Stimulated activated CD4-positive, alpha-beta T cell treated with anti-CD3 and anti-CD28 coated beads, Interleukin-4, amount 100 ng/mL, for 1 hour (primary cell): ENCODE results near the gene RITA1.
A peak's percentile ranks its signal among the peaks of the same experiment; 100 is the strongest.
"Not testable (repeated sequence)": the region's sequence is repeated elsewhere in the genome, so short reads cannot be mapped to it uniquely, and the experiment has no call there.

Experiments used
- DNase-seq: peaks from one replicate; pipeline ENCODE4 v3.0.0-alpha.2; 2020

RITA1 gene

GRCh38 chr12:113206802-113207201 lies 21.3 kb downstream of the RITA1 start:
- DNase-seq, result not testable (repeated sequence)

DNA sequence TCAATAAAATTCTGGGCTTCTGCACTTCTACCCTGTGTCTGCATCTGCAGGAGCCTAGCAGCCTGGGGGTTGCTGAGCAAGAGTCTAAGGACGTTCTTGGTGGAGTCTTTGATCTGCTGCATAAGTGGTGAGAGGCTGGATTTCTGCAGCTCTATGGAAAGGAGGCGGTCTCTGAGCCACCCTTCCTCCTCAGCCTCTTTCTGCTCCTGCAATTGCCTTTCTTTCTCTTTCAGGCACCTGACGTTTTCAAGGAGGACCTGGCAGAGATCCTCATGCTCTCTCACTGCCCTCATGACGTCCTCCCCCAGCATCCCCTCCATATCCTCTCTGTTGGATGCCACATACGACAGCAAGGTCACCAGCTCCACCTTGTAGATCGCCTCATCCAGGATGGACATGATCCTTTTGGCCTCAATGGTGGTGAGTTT lies 22.1 kb downstream of the RITA1 start:
- DNase-seq, result no peak

DNA sequence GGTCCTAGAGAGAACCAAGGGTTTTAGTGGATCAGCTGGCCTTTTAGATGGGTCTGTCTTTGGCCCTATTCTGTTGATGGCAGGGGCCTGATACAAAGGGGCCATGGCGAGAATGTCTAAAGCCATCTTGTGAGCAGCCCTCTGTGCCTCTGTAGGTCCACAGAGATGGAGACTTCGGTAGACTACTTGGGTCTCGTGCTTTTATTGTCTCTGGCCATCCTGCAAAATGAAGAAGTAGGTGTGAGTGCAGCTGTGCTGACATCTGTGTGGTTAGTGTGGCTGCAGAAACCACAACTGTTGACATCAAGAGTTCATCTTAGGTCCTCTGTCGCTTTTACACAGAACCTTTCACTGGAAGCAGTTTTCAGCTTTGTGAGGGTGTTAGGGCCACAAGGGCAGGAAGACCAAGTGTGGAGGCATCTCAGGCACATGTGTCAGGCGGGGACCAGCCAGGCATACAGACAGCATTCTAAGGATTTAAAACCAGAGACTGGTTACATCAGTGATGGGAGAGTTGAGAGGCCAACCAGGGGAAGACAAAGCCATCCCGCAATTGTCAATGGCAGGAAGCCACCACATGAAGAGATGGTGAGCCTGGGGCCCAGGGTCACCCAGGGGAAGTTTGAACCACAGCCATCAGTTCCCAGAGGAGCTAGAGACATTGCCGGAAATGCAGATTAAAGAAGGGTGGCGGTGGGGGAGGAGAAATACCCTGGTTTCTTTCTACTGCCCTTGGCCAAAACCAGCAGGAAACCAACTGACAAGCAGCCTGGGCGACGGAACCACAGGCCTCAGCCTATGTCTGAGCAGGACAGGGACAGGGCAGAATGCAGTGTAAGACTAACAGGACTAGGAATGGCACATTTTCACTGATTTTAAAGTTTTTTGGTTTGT lies 22.8 kb downstream of the RITA1 start:
- DNase-seq, result no peak

- no peak for DNase-seq
Observed at GRCh38 chr12:113211160-113211559, 25.6 kb downstream of the RITA1 start.

DNA sequence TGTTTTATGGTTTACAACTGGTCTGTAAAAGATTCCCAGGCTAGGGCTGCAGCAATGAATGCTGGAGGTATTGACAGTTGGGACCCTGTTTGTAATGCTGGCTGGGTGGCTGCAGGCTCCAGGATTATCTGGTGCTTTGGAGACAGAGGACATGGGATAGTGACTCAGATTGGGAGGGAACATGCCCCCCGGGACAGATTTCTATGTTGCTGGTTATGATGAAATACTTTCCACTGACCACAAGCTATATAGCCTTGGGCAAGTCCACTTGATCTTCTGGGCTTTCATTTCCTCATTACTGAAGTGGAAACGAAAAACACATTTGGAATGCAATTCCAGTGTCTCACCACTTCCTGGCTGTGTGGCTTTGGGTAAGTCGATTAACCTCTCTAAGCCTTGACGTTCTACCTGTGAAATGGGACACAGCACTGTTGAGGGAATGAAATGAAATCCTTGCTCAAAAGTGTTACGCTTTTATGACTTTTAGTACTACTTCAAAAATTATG lies 29.4 kb downstream of the RITA1 start:
- DNase-seq, result no peak

GRCh38 chr12:113216027-113216426 lies 30.5 kb downstream of the RITA1 start:
- DNase-seq, result no peak

DNA sequence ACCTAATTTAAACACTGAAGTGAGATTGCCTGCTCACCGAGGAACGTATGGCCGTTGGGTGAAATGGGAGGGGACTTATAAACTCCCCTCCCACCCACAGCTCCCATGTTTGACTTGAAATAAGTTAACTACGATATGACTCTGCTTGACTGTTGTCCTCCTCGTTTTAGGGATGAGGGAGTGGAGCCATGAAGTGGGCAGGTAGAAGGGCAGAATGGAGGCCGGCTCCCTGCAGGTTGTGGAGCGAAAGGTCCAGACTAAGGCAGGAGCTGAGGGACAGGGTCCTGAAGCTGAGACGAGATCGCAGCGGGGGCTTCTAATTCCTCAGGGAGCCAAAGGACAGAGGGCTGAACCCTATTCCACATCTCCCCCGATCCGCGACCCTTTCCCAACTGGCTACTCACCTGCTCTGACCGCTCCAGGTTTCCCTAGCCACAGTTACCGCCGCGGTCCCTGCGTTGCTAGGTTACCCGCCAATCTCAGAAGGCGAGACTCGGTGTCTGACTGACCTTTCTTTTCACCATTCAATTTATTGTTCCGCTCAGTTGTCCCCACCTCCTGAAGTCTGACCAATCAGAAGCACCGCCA lies 35.2 kb downstream of the RITA1 start:
- DNase-seq, result no peak

DNA sequence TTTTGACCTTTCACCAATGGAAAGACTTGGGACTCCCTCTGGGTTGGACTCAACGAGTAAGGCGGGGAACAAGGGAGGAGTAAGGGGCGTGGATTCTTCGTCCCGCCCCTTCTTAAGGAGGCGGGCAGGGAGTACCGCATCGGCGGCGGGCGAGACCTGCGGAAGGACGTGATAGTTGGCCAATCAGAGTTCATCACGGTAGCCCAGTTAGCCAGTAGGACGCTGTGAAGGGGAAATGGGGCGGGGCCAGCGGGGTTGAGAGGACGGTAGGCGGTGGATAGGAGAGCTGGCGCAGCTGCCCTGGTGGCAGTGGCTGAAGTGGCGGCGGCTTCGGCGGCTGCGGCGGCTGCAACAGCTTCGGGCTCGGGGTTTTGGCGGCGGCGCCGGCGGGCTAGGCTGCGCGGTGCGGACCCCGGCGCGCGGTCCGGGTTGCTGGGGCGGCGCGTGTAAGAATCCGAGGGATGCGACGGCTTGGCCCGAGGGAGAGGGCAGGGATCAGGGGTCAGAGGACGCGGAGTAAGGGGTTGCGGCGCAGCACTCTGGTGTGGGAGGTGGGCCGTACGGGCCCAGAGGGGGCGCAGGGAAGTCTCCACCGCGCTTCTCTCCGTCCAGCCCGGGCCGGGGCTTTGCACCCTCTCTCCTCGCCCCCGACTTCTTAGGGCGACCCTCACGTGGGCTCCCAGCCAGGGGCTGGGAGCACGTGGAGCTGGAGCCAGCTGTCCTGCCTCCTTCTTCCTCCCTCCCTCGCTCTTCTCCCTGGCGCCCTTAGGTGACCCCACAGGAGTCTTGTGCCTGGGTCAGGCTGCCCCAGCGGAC lies 35.9 kb downstream of the RITA1 start, which contains the start of gene TPCN1:
TSS of gene TPCN1 (plus strand) at position 284 of the 816 bp plus-strand sequence. CDS start 5,389 bp downstream, outside the sequence.
- peak; percentile 98 for DNase-seq

DNA sequence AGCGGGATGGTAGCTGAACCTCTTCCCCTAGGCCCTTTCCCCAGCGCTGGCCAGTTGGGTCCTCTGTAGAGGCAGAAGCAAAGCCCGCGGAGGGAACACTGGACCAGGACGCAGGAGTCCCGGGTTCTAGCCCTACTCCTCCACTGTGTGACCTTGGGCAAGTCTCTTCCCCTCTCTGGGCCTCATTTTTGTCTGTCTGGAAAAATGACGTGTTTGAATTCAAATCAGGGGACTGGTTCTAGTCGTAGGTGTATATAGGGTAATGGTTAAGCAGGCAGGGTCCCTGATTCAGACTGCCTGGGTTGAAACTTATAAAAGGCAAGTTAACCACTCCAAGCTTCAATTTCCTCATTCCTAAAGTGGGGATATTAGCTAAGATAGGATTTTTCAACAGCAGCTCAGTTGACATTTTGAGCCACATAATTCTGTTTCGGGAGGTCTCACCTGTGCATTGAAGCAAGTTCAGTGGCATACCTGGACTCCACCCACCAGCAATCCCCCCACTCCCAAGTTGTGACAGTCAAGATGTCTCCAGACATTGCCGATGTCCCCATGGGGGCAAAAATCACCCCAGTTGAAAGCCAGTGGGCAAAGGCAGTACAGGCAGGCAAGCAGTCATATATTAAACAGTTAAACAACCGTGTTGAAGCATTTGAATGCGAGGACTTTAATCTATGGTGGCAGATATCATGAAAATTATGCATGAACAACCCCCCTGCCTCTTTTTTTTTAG lies 36.6 kb downstream of the RITA1 start:
- no peak for DNase-seq

DNA sequence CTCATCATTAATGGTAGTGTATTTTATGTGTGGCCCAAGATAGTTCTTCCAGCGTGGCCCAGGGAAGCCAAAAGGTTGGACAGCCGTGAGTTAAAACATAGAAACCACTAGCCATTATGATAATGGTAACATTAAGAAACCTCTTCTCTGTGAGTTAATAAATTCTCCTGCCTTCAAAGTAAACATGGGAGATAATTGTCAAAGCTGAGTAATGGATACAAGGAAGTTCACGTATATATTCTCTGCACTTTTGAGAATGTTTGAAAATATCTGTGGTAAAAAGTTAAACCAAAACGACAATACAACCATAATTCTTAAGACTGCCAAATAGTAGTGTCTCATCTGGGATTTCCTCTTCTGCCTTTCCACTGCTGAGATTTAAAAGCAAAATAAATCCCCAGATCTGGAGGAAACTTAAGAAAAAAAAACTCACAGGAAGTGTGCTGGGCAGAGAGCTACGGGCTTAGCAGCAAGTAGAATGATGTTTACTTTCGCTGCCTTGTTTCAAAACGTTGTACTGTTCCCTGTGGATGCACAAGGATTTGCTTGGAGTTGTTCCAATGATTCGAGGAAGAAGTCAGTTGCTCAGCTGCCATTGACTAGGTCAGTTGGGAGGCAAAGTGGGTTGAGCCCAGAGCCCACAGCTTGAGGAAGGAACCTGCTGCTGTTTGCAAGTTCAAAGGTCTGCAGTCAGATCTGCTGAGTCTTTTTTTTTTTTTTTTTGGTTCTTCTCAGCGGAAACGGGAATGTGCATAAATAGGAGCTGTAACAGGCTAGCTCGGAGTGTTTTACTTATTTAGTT lies 37.4 kb downstream of the RITA1 start:
- no peak for DNase-seq

GRCh38 chr12:113224955-113225354 lies 39.4 kb downstream of the RITA1 start:
- no peak for DNase-seq

GRCh38 chr12:113226696-113227568 lies 41.4 kb downstream of the RITA1 start:
- DNase-seq, result no peak

DNA sequence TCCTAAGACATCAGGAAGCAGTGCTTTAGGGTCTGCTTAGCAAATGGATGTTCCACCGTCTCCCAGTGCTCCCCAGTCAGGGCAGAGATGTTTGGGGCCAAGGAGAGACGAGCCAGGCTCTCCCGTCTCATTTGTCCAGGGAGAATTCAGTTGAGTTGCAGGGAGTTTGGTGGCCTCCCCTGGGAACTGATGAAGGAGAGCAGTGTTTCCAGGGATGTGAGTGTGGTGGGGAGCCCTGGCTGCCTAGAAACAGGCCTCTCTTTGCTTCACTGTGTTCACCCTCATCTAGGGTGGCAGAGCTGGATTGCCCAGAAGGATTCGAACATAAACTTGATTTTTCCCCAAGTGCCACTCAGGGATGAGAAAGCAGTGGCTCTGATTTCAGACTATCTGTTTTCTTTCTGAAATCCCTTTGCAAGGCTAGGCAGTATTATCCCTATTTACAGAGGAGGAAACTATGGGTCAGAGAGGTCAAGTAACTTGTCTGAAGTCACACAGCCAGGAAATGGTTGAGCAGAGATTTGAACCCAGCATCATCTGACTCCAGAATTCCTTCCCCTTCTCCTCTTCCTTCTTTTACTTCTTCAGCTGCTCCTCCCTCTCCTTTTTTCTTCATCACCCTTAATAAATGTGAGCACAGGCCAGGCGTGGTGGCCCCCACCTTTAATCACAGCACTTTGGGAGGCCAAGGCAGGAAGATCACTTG lies 42.3 kb downstream of the RITA1 start:
- no peak for DNase-seq

- DNase-seq, result no peak
Observed at GRCh38 chr12:113228394-113229028, 43.0 kb downstream of the RITA1 start.

GRCh38 chr12:113230315-113231234 lies 45.1 kb downstream of the RITA1 start:
- DNase-seq, result no peak

GRCh38 chr12:113231235-113232088 lies 45.9 kb downstream of the RITA1 start:
- DNase-seq, result no peak
